ENCODE results near the gene POR. TPM values are rescaled to one million over a fixed set of nuclear protein-coding genes. Genes with fewer than 3 reads are reported as not detected.

POR gene
- total RNA-seq, 1 donor from 2014 or later: 232 TPM

DNA sequence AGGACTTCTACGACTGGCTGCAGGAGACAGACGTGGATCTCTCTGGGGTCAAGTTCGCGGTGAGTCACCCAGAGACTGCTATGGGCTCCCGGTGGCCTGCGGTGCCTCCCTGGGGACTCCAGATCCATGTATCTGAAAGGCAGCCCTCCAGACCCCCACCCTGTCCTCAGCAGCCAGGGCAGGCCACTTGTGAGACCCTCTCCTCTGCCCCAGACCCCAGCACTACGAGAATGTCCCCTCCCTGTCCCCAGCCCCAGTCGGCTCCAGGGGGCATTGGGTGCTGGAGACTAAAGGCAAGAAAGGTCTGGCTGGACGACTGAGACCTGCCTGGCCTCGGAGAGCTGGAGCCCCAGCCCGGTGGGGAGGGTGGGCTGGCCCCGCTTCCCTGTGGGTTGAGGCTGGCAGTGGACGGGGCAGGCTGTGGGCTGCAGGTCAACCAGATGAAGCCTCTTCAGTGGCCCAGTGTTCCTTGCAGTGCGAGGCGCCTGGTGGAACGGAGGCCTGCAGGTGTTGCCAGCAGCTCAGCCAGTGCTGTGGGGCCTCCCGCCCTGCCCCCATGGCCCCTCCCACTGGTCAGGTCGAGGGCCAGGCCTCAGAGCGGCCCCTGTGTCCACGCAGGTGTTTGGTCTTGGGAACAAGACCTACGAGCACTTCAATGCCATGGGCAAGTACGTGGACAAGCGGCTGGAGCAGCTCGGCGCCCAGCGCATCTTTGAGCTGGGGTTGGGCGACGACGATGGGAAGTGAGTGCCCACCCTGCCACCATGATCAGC lies 65.7 kb downstream of the POR start:
- TF ChIP-seq CTCF (IDR thresholded peaks at IDR 0.05): no peak
- Histone ChIP-seq H3K27me3 (no peaks in the 10 kb centered on the region), H3K4me3 (no peak overlapping the region), H3K4me1 (no peaks in the 10 kb centered on the region), H3K9me3 (no peaks in the 10 kb centered on the region), H3K36me3 (peaks cover 81% of the 10 kb centered on the region), H3K27ac (no peak overlapping the region)
- intact Hi-C loops (cut with DNase I): no loop called here
- DNase-seq: peak; percentile 56
- no peak for ATAC-seq

DNA sequence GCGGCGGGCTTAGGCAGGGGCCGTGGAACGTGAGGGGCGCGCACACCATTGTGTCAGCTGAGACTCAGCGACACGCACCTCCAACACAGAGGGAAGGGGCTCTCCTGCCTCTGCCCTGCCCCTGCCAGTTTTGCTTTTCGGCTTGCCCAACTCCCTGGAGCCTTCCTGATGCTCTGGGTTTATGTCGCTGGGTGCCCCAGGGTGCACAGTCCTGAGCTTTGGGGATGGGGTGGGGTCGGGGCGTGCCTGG lies 66.2 kb downstream of the POR start:
- H3K4me1 ChIP-seq: no peaks in the 10 kb centered on the region
- no peak overlapping the region for H3K27ac ChIP-seq
- peaks cover 82% of the 10 kb centered on the region for H3K36me3 ChIP-seq
- intact Hi-C loops (cut with DNase I): no loop called here
- DNase-seq (no peak), ATAC-seq (no peak)
- H3K4me3 ChIP-seq: no peak overlapping the region
- H3K27me3 ChIP-seq: no peaks in the 10 kb centered on the region
- TF ChIP-seq CTCF (IDR thresholded peaks at IDR 0.05): no peak
- no peaks in the 10 kb centered on the region for H3K9me3 ChIP-seq

- H3K36me3 ChIP-seq: peaks cover 87% of the 10 kb centered on the region
- DNase-seq (peak; percentile 61), ATAC-seq (no peak)
- no peak overlapping the region for H3K27ac ChIP-seq
- no peaks in the 10 kb centered on the region for H3K9me3 ChIP-seq
- no peaks in the 10 kb centered on the region for H3K27me3 ChIP-seq
- no peak overlapping the region for H3K4me3 ChIP-seq
- intact Hi-C loops (cut with DNase I): no loop called here
- H3K4me1 ChIP-seq: no peaks in the 10 kb centered on the region
- no peak for TF ChIP-seq CTCF (IDR thresholded peaks at IDR 0.05)
These were observed 66.7 kb downstream of the POR start for GRCh38 chr7:75981453-75982305.

GRCh38 chr7:75982306-75983064 lies 67.5 kb downstream of the POR start:
- Histone ChIP-seq H3K36me3 (peaks cover 91% of the 10 kb centered on the region), H3K9me3 (no peaks in the 10 kb centered on the region), H3K4me1 (no peaks in the 10 kb centered on the region), H3K27me3 (no peaks in the 10 kb centered on the region), H3K27ac (no peak overlapping the region), H3K4me3 (no peak overlapping the region)
- DNase-seq (peak; percentile 55), ATAC-seq (no peak)
- no peak for TF ChIP-seq CTCF (IDR thresholded peaks at IDR 0.05)
- intact Hi-C loops (cut with DNase I): no loop called here

DNA sequence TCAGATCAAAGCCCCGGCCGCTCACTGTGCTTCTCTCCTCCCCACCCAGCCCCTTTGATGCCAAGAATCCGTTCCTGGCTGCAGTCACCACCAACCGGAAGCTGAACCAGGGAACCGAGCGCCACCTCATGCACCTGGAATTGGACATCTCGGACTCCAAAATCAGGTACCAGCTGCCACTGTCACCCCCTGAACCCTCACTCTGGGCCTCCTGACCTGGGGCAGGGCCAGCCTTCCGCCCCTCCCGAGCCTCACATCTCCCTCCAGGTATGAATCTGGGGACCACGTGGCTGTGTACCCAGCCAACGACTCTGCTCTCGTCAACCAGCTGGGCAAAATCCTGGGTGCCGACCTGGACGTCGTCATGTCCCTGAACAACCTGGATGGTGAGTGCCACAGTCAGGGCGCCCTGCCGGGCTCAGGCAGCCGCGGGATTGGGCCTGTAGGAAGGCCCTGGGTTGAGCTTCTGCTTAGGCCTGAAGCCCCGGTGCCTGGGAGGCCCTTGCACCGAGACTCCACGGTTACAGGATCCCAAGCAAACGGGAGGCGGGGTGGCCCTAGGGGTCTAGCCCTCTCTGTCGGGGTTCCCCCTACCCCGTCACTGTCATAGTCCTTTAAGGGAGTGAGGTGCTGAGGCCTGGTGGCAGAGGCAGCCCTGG lies 68.6 kb downstream of the POR start:
- no peak overlapping the region for H3K27ac ChIP-seq
- no peaks in the 10 kb centered on the region for H3K4me1 ChIP-seq
- ATAC-seq: no peak
- H3K36me3 ChIP-seq: peaks cover 89% of the 10 kb centered on the region
- TF ChIP-seq CTCF (IDR thresholded peaks at IDR 0.05): no peak
- H3K27me3 ChIP-seq: no peaks in the 10 kb centered on the region
- no peak overlapping the region for H3K4me3 ChIP-seq
- DNase-seq: no peak
- no peaks in the 10 kb centered on the region for H3K9me3 ChIP-seq
- intact Hi-C loops (cut with DNase I): no loop called here
